Activated T-cell treated with anti-CD3 and anti-CD28 coated beads for 4 hours (primary cell): ENCODE measurements around the gene CACNB2.
"Not testable (repeated sequence)": the region's sequence is repeated elsewhere in the genome, so short reads cannot be mapped to it uniquely, and the experiment has no call there.

Source experiments
- DNase-seq: peaks from one replicate; pipeline ENCODE4 v3.0.0-alpha.2; 2020

Gene CACNB2

DNA sequence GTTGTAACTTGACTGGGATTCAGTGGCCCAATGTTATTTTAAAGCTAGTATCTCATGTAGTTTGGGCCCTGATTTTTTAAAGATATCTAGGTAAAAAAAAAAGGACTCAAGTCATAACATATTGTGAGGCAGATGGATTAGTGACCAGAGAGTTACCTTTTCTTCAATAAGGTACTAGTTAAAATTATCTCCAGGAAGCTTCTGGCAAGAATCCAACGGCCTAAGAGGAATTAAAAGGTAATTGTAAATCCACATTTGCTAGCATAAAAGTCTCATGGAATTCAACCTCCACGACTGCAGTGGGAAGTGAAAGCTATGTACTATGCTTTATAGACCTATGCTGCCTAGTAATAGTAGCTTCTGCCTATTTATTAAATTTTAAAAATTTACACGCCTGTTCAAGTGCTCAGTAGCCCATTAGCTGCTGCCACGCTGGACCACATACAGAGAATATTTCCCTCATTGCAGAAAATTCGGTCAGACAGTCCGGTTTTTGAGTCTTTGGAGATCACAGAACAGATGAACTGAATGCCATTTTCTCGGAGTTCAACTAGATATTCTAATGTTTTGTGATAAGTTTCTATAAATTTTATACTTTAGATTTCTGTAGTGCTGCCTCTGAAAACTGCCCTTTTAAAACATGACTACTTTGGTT lies 392.8 kb downstream of the CACNB2 start:
- DNase-seq, result no peak

DNA sequence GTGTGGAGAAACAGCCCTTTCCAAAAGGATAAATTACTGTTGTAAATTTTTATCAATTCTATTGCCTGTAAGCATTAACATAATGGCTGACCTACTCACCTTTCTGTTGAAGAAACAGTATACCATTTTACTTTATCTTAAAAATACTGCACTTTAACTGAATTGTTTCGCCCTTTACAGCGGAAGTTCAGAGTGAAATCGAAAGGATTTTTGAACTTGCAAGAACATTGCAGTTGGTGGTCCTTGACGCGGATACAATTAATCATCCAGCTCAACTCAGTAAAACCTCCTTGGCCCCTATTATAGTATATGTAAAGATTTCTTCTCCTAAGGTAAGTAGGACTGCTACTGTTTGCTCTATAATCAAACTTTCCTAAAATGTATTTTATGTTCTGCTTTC lies 393.7 kb downstream of the CACNB2 start:
- DNase-seq, result no peak

DNA sequence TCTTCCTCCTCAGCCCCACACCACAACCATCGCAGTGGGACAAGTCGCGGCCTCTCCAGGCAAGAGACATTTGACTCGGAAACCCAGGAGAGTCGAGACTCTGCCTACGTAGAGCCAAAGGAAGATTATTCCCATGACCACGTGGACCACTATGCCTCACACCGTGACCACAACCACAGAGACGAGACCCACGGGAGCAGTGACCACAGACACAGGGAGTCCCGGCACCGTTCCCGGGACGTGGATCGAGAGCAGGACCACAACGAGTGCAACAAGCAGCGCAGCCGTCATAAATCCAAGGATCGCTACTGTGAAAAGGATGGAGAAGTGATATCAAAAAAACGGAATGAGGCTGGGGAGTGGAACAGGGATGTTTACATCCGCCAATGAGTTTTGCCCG lies 399.1 kb downstream of the CACNB2 start:
- no peak for DNase-seq

DNA sequence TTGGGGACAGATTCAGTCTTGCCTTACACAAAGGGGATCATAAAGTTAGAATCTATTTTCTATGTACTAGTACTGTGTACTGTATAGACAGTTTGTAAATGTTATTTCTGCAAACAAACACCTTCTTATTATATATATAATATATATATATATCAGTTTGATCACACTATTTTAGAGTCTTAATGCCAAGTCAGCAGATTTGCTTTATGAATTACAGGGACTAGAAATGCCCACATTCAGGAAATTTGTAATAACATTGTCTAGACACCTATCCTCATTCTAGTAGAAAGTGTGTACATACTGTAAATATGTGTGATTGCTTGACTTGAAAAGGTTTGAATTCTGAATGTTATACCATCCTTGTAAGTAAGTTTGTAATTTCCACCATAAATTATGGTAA lies 400.0 kb downstream of the CACNB2 start:
- no peak for DNase-seq

DNA sequence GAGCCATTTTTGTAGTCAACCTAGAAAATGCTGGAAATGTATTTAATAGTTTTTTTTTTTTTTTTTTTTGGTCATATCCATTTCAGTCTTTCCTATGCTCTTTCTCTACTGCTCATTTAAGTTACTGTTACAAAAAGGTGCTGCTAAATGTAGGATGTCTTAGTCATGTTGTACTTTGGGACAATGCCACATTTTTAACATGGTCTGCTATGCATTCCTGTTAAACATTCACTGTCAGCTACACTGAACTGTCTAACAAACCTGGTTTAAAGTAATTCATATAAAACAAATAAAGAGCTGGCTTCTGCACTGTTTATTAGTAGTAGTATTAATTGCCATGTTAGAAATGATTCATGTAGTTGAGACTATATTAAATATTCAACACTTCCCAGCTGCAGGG lies 402.6 kb downstream of the CACNB2 start:
- DNase-seq, result no peak

DNA sequence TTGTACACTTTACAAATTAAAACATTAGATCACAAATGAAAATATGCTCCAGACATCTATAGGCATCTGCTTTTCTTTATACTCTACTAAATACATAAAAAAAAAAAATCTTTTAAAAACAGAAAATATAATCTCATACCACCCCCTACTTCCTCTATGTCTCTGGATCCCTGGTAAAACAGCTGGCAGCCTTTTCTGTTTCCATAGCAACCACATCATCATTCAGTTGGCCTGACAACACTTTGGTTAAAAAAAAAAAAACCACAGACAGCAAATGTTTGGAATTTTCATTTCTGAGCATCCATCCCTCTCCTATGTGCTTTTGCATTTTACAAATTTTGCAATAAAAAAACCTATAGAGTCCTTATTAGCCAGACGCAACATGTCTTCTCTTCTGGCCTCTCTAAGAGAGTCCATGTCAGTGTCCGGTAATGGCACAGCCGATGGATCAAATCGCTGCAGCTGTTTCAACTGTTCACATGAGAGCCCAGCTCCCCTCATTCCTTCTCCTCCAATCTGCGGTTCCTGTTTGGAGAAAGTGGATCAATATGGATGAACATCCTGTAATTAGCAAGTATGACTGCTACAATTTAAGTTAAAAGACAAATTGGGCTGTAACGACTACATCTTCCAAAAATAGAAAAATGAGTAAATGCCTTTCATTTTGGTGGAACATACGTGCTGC lies 405.5 kb downstream of the CACNB2 start:
- no peak for DNase-seq

DNA sequence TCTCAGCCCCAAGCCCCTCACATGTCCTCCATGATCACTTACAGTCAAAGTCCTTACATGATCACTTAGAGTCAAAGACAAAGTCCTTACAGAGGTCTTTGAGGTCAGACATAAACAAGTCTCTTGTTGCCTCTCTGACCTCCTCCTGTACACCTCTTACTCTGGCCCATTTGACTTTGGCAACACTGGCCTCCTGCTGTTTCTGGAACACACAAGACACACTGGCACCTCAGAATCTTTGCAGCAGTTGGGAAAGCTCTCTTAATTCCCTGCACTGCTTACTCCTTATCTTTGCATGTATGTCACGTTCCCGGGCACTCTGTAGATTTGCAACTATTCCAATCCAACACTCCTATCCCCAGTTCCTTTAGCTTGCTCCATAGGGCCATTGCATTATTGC lies 408.9 kb downstream of the CACNB2 start:
- no peak for DNase-seq

DNA sequence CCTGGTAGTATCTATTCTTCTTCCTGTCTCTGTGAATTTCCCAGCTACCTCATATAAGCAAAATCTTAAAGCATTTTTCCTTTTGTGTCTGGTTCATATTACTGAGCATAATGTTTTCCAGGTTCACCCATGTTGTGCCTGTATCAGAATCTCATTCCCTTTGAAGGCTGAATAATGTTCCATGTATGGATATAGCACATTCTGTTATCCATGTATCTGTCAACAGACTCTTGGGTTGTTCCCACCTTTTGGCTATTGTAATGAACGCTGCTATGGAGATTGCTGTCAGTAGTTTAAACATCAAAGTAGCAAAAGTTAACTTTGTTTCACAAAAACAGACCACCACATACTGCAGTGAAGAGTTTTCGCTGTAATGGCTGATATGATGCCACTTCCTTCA lies 411.2 kb downstream of the CACNB2 start:
- DNase-seq, result no peak

DNA sequence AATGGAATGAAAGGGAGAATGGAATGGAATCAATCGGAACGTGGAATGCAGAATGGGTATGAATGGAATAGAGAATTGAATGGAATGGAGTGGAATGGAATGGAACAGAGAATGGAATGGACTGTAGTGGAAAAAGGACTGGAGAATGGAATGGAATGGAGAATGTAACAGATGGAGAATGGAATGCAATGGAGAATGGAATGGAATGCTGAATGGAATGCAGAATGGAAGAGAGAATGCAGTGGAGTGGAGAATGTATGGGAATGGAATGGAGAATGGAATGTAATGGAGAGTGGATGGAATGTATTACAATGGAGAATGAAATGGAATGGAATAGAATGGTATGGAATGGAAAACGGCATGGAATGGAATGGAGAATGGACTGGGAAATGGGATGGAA lies 414.3 kb downstream of the CACNB2 start:
- DNase-seq, result no peak

DNA sequence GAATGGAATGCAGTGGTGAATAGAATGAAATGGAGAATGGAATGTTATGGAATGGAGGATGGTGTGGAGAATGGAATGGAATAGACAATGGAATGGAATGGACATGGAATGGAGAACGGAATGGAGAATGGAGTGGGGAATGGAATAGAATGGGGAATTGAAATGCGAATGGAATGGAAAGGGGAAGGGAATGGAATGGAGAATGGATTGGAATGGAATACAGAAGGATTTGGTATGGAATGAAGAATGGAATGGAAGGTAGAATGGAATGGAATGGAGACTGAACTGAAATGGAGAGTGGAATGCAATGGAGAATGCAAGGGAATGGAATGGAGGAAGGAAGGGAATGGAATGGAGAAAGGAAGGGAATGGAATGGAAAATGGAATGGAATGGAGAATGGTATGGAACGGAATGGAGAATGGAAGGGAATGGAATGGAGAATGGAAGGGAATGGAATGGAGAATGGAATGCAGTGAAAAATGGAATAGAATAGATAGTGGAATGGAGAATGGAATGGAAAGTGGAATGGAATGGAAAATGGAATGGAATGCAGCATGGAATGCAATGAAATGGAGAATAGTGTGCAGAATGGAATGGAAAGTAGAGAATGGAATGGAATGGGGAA lies 416.4 kb downstream of the CACNB2 start:
- DNase-seq, result no peak

DNA sequence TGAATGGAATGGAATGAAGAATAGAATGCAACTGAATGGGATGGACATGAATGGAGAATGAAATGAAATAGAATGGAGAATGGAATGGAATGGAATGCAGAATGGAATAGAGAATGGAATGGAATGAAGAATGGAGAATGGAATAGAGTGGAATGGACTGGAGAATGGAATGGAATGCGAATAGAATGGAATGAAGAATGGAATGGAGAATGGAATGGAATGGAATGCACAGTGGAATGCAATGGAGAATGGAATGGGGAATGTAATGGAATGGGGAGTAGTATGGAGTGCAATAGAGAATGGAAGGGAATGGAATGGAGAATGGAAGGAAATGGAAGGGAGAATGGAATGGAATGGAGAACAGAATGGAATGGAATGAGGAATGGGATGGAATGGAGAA lies 417.7 kb downstream of the CACNB2 start:
- DNase-seq, result no peak

DNA sequence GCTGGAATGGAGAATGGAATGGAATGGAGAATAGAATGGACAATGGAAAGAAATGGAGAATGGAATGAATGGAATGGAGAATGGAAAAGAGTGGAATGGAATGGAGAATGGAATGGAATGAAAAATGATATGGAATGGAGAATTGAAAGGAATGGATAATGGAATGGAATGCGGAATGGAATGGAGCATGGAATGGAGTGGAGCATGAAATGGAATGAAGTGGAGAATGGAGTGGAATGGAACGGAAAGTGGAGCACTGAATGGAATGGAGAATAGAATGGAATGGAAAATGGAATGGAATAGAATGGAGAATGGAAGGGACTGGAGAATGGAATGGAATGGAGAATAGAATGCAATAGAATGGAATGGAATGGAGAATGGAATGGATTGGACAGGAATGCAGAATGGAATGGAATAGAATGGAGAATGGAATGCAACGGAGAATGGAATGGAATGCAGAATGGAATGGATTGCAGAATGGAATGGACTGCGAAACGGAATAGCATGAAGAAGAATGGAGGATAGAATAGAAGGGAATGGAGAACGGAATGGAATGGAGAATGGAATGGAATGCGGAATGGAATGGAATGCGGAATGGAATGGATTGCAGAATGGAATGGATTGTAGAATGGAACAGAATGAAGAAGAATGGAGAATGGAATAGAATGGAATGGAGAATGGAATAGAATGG lies 421.8 kb downstream of the CACNB2 start:
- no peak for DNase-seq

DNA sequence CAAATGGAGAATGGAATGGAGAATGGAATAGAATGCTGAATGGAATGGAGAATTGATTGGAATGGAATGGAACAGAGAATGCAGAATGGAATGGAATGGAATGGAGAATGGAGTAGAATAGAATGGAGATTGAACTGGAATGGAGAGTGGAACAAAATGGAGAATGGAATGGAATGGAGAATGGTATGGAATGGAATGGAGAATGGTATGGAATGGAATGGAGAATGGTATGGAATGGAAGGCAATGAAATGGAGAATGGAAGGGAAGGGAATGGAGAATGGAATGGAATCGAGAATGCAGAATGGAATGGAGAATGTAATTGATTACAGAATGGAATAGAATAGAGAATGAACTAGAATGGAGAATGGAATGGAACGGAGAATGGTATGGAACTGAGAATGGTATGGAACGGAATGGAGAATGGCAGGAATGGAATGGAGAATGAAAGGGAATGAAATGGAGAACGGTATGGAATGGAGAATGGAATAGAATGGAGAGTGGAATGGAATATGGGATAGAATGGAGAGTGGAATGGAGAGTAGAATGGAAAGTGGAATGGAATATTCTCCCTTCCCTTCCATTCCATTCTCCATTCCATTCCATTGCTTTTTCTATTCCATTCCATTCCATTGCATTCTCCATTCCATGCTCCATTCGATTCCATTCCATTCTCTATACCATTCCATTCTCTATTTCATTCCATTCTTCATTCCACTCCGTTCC lies 422.9 kb downstream of the CACNB2 start:
- DNase-seq, result no peak

DNA sequence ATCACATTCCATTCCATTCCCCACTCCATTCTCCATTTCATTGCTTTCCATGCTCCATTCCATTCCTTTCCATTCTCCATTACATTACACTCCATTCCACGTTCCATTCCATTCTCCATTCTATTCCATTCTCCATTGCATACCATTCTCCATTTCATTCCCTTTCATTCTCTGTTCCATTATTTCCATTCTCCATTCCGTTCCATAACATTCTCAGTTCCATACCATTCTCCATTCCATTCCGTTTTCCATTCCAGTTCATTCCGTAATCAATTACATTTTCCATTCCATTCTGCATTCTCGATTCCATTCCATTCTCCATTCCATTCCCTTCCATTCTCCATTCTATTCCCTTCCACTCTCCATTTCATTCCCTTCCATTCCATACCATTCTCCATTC lies 424.8 kb downstream of the CACNB2 start:
- no peak for DNase-seq

DNA sequence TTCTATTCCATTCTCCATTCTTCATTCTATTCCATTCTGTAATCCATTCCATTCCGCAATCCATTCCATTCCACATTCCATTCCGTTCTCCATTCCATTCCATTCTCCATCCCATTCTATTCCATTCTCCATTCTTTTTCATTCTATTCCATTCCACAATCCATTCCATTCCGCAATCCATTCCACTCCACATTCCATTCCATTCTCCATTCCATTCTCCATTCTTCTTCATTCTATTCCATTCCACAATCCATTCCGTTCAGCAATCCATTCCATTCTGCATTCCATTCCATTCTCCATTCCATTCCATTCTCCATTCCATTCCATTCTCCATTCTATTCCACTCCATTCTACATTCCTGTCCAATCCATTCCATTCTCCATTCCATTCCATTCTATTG lies 426.0 kb downstream of the CACNB2 start:
- DNase-seq, result no peak

DNA sequence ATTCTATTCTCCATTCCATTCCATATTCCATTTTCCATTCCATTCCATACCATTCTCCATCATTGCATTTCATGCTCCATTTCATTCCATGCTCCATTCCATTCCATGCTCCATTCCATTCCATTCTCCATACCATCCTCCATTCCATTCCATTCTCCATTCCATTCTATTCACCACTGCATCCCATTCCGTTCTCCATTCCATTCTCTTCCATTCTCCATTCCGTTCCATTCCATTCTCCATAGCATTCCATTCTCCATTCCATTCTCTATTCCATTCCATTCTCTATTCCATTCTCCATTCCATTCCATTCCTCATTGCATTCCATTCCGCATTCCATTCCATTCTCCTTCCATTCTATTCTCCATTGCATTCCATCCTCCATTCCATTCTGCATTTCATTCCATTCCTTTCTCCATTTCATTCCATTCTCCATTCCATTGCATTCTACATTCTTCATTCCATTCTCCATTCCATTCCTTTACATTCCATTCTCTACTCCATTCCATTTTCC lies 427.2 kb downstream of the CACNB2 start:
- DNase-seq, result no peak

DNA sequence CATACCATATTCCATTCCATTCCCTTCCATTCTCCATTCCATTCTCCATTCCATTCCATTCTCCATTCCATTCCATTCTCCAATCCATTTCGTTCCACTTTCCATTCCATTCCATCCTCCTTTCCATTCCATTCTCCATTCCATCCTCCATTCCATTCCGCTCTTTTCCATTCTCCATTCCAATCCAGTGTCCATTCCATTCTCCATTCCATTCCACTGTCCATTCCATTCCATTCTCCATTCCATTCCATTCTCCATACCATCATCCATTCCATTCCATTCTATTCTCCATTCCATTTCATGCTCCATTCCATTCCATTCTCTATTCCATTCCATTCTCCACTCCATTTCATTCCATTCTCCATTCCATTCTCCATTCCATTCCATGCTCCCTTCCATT lies 430.2 kb downstream of the CACNB2 start:
- DNase-seq, result not testable (repeated sequence)

DNA sequence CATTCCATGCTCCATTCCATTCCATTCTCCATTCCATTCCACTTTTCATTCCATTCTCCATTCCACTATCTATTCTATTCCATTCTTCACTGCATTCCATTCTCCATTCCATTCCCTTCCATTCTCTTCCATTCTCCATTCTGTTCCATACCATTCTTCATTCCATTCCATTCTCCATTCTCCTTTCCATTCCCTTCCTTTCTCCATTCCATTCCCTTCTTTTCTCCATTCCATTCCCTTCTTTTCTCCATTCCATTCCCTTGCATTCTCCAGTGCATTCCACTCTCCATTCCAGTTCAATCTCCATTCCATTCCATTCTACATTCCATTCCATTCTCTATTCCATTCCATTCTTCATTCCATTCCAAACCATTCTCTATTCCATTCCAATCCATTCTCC lies 430.9 kb downstream of the CACNB2 start:
- no peak for DNase-seq

DNA sequence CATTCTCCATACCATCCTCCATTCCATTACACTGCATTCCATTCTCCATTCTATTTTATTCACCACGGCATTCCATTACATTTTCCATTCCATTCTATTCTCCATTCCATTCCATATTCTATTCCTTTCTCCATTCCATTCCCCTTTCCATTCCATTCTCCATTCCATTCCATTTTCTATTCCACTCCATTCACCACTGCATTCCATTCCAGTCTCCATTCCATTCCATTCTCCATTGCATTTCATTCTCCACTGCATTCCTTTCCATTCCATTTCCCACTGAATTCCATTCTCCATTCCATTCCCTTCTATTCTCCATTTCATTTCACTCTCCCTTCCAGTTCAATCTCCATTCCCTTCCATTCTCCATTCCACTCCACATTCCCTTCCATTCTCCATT lies 431.6 kb downstream of the CACNB2 start:
- no peak for DNase-seq

DNA sequence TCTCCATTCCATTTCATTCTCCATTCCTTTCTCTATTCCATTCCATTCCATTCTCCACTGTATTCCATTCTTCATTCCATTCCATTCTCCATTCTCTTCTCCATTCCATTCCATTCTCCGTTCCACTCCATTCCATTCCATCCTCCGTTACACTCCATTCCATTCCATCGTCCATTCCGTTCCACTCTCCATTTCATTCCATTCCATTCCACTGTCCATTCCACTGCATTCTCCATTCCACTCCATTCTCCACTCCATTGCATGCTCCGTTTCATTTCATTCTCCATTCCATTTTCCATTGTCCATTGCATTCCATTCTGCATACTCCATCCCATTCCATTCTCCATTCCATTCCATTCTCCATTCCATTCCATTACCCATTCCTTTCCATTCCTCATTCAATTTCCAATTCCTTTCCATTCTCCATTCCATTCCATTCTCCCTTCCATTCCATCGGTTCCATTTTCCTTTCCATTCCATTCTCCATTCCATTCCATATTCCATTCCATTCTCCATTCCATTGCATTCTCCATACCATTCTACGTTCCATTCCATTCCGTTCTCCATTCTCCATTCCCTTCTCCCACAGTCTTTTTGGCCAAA lies 432.8 kb downstream of the CACNB2 start:
- DNase-seq, result no peak

DNA sequence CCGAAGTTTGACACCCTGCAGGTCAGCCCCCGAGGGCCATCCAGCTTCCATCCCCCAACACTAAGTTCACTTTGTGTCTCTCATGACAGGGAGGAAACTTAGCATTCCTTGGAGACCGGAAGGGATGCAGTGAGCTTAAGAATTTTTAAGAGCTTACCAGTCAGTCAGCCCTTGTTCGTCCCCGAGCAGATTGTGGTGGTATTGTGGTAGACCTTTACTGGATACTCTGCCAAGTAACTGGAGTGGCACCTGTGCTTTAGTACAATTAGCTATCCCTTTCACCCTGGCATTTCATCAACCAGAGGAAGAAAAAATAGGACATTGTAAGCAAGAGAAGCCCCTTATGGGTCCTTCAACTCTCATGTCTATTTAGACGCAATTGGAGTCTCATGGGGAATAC lies 436.4 kb downstream of the CACNB2 start:
- no peak for DNase-seq

DNA sequence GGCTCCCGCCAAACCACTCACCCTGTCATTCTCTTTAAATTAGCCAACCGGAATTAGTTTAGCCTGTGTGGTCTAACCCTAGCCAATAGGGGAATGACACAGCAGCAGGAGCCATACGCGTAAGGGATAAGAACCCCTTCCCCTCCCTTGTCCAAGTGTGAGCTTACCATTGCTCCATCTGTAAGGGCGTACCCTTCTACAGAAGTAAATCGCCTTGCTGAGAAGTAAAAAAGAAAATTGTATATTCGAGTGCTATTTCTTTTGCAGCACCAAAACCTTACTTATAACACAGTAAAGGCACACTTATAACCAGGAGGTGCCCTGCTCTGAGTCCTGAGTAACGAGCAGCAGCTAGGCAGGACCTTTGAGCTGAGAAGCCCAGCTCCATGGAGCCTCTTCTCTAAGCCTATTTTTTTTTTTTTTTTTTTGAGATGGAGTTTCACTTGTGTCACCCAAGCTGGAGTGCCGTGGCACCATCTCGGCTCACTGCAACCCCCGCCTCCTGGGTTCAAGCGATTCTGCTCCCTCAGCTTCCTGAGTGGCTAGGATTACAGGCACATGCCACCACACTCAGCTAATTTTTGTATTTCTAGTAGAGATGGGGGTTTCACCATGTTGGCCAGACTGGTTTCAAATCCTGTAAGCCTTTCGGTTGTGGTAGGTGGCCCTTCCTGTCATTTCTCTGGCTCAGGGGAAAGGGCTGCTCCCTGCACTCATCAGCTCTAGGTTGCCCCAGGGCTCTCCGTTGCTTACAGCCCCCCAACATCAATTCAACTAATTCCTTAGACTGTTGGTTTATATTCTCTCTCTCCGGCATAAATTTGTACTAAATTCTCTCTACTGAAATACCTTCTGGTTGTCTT lies 437.8 kb downstream of the CACNB2 start:
- no peak for DNase-seq
